Inflammatory macrophage treated with lipopolysaccharide for 1 hour (primary cell): ENCODE data around the gene C5orf46.
A peak's percentile ranks its signal among the peaks of the same experiment; 100 is the strongest.
"Not testable (repeated sequence)": the region's sequence is repeated elsewhere in the genome, so short reads cannot be mapped to it uniquely, and the experiment has no call there.

Experiments used
- DNase-seq, 2 donors: peaks; one replicate each; pipeline ENCODE4 v3.0.0-alpha.2; 2020 to 2022

Gene C5orf46

GRCh38 chr5:147892696-147893296, 13.5 kb downstream of the C5orf46 start:
- no peak for DNase-seq

GRCh38 chr5:147887930-147888329, 18.4 kb downstream of the C5orf46 start:
- peak in 1 of 2 donors; percentile 29 for DNase-seq

GRCh38 chr5:147887026-147887627, 19.2 kb downstream of the C5orf46 start:
- DNase-seq: peak; percentile 19 to 72

GRCh38 chr5:147882586-147883313, 23.6 kb downstream of the C5orf46 start:
- no peak for DNase-seq

GRCh38 chr5:147880487-147880886, 25.9 kb downstream of the C5orf46 start:
- no peak for DNase-seq

GRCh38 chr5:147879784-147880183, 26.6 kb downstream of the C5orf46 start:
- no peak for DNase-seq

- DNase-seq: no peak
These were observed 28.1 kb downstream of the C5orf46 start, which contains the start of gene SCGB3A2 for GRCh38 chr5:147878066-147878759. SCGB3A2 (plus strand) TSS chr5:147878711; CDS start chr5:147878804, 93 bp downstream.

- no peak for DNase-seq
These were observed 29.7 kb downstream of the C5orf46 start for GRCh38 chr5:147876626-147877025.

- DNase-seq: no peak
These were observed 30.2 kb downstream of the C5orf46 start for GRCh38 chr5:147876141-147876540.

- no peak for DNase-seq
These were observed 31.4 kb downstream of the C5orf46 start for GRCh38 chr5:147874910-147875367.

GRCh38 chr5:147874118-147874875, 32.0 kb downstream of the C5orf46 start:
- DNase-seq: not testable (repeated sequence)

GRCh38 chr5:147872744-147873435, 33.4 kb downstream of the C5orf46 start:
- not testable (repeated sequence) for DNase-seq

- DNase-seq: not testable (repeated sequence)
These were observed 34.3 kb downstream of the C5orf46 start for GRCh38 chr5:147871980-147872549.

GRCh38 chr5:147869892-147870291, 36.4 kb downstream of the C5orf46 start:
- not testable (repeated sequence) for DNase-seq

GRCh38 chr5:147869112-147869511, 37.2 kb downstream of the C5orf46 start:
- no peak for DNase-seq

GRCh38 chr5:147863454-147864158, 42.7 kb downstream of the C5orf46 start:
- no peak for DNase-seq

GRCh38 chr5:147860641-147861025, 45.7 kb downstream of the C5orf46 start:
- no peak for DNase-seq

- DNase-seq: no peak
These were observed 46.2 kb downstream of the C5orf46 start for GRCh38 chr5:147859962-147860640.

- no peak for DNase-seq
These were observed 47.8 kb downstream of the C5orf46 start for GRCh38 chr5:147858565-147858964.
